ENCODE results near the gene TDP2. TPM values are rescaled to one million over a fixed set of nuclear protein-coding genes. Genes with fewer than 3 reads are reported as not detected.
"Not testable (repeated sequence)": the region's sequence is repeated elsewhere in the genome, so short reads cannot be mapped to it uniquely, and the experiment has no call there.

The TDP2 gene
- total RNA-seq, 1 donor from 2014 or later = 33.9 TPM

GRCh38 chr6:24668997-24669361, 2.3 kb upstream of the TDP2 start:
- Mint-ChIP-seq H3K36me3 (ENCODE audit: low read depth, unreplicated experiment) (peaks cover 43% of the 10 kb centered on the region), H3K27me3 (ENCODE audit: unreplicated experiment) (peaks cover 8% of the 10 kb centered on the region), H3K4me1 (ENCODE audit: unreplicated experiment) (peaks cover 14% of the 10 kb centered on the region), H3K27ac (ENCODE audit: unreplicated experiment) (no peak overlapping the region), H3K9me3 (ENCODE audit: unreplicated experiment) (peaks cover 20% of the 10 kb centered on the region), H3K4me3 (ENCODE audit: unreplicated experiment) (peak overlapping the region; percentile 12)
- no peak for DNase-seq (ENCODE audit: low spot score)
- no peak for TF ChIP-seq CTCF (IDR thresholded peaks at IDR 0.05; ENCODE audit: unreplicated experiment)

GRCh38 chr6:24668066-24668996, 1.6 kb upstream of the TDP2 start:
- peaks cover 49% of the 10 kb centered on the region for H3K36me3 Mint-ChIP-seq (ENCODE audit: low read depth, unreplicated experiment)
- H3K9me3 Mint-ChIP-seq (ENCODE audit: unreplicated experiment) = peaks cover 15% of the 10 kb centered on the region
- not testable (repeated sequence) for H3K27me3 Mint-ChIP-seq (ENCODE audit: unreplicated experiment); DNase-seq (ENCODE audit: low spot score); H3K27ac Mint-ChIP-seq (ENCODE audit: unreplicated experiment)
- H3K4me3 Mint-ChIP-seq (ENCODE audit: unreplicated experiment) = peak overlapping the region; percentile 12
- peaks cover 16% of the 10 kb centered on the region for H3K4me1 Mint-ChIP-seq (ENCODE audit: unreplicated experiment)

- Mint-ChIP-seq H3K4me3 (ENCODE audit: unreplicated experiment) (peak overlapping the region; percentile 99), H3K27ac (ENCODE audit: unreplicated experiment) (peak overlapping the region; percentile 97), H3K36me3 (ENCODE audit: low read depth, unreplicated experiment) (peaks cover 51% of the 10 kb centered on the region), H3K9me3 (ENCODE audit: unreplicated experiment) (peaks cover 15% of the 10 kb centered on the region), H3K27me3 (ENCODE audit: unreplicated experiment) (peaks cover 8% of the 10 kb centered on the region), H3K4me1 (ENCODE audit: unreplicated experiment) (peaks cover 16% of the 10 kb centered on the region)
- DNase-seq (ENCODE audit: low spot score) = no peak
- TF ChIP-seq CTCF (IDR thresholded peaks at IDR 0.05; ENCODE audit: unreplicated experiment) = no peak
Measured at GRCh38 chr6:24667378-24667803, 692 bp upstream of the TDP2 start.

- H3K36me3 Mint-ChIP-seq (ENCODE audit: low read depth, unreplicated experiment) = peaks cover 49% of the 10 kb centered on the region
- H3K9me3 Mint-ChIP-seq (ENCODE audit: unreplicated experiment) = peaks cover 15% of the 10 kb centered on the region
- TF ChIP-seq CTCF (IDR thresholded peaks at IDR 0.05; ENCODE audit: unreplicated experiment) = no peak
- peak overlapping the region; percentile 97 for H3K27ac Mint-ChIP-seq (ENCODE audit: unreplicated experiment)
- DNase-seq (ENCODE audit: low spot score) = peak; percentile 48
- H3K4me3 Mint-ChIP-seq (ENCODE audit: unreplicated experiment) = peak overlapping the region; percentile 99
- H3K4me1 Mint-ChIP-seq (ENCODE audit: unreplicated experiment) = peaks cover 16% of the 10 kb centered on the region
- H3K27me3 Mint-ChIP-seq (ENCODE audit: unreplicated experiment) = peaks cover 8% of the 10 kb centered on the region
Measured at GRCh38 chr6:24666097-24666640, 530 bp downstream of the TDP2 start.

- peaks cover 8% of the 10 kb centered on the region for H3K27me3 Mint-ChIP-seq (ENCODE audit: unreplicated experiment)
- H3K36me3 Mint-ChIP-seq (ENCODE audit: low read depth, unreplicated experiment) = peaks cover 37% of the 10 kb centered on the region
- no peak for TF ChIP-seq CTCF (IDR thresholded peaks at IDR 0.05; ENCODE audit: unreplicated experiment)
- peaks cover 5% of the 10 kb centered on the region for H3K9me3 Mint-ChIP-seq (ENCODE audit: unreplicated experiment)
- peak overlapping the region; percentile 99 for H3K4me3 Mint-ChIP-seq (ENCODE audit: unreplicated experiment)
- DNase-seq (ENCODE audit: low spot score) = no peak
- H3K4me1 Mint-ChIP-seq (ENCODE audit: unreplicated experiment) = peaks cover 16% of the 10 kb centered on the region
- peak overlapping the region; percentile 3 for H3K27ac Mint-ChIP-seq (ENCODE audit: unreplicated experiment)
Measured at GRCh38 chr6:24664046-24664987, 2.4 kb downstream of the TDP2 start.
